ENCODE measurements around the gene PCDH17. TPM values are rescaled to one million over a fixed set of nuclear protein-coding genes. Genes with fewer than 3 reads are reported as not detected.

Gene PCDH17
- total and polyA plus RNA-seq, 7 donors, result under 0.01 to 5.0 (median 2.8) TPM

- Histone ChIP-seq H3K36me3 (no peaks in the 10 kb centered on the region), H3K4me3 (no peak overlapping the region), H3K27ac (no peak overlapping the region), H3K4me1 (no peaks in the 10 kb centered on the region), H3K9me3 (no peaks in the 10 kb centered on the region), H3K27me3 (no peaks in the 10 kb centered on the region)
- intact Hi-C loops (cut with DNase I), result no loop called here
- WGBS, 2 donors, result 70 to 73% methylated on average over 12 of the region's 12 CpGs
- TF ChIP-seq POLR2AphosphoS5 (IDR thresholded peaks at IDR 0.05), result no peak
- no peak for TF ChIP-seq EP300 (IDR thresholded peaks at IDR 0.05)
- TF ChIP-seq, protein P1, sequence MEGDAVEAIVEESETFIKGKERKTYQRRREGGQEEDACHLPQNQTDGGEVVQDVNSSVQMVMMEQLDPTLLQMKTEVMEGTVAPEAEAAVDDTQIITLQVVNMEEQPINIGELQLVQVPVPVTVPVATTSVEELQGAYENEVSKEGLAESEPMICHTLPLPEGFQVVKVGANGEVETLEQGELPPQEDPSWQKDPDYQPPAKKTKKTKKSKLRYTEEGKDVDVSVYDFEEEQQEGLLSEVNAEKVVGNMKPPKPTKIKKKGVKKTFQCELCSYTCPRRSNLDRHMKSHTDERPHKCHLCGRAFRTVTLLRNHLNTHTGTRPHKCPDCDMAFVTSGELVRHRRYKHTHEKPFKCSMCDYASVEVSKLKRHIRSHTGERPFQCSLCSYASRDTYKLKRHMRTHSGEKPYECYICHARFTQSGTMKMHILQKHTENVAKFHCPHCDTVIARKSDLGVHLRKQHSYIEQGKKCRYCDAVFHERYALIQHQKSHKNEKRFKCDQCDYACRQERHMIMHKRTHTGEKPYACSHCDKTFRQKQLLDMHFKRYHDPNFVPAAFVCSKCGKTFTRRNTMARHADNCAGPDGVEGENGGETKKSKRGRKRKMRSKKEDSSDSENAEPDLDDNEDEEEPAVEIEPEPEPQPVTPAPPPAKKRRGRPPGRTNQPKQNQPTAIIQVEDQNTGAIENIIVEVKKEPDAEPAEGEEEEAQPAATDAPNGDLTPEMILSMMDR (IDR thresholded peaks at IDR 0.05), result no peak
- no peak for TF ChIP-seq POLR2A (IDR thresholded peaks at IDR 0.05)
- DNase-seq, result no peak
These were observed 93.1 kb downstream of the PCDH17 start for GRCh38 chr13:57724486-57725272.

- WGBS, 2 donors, result 60 to 65% methylated on average over 2 of the region's 2 CpGs
- intact Hi-C loops (cut with DNase I), result no loop called here
- Histone ChIP-seq H3K36me3 (no peaks in the 10 kb centered on the region), H3K27me3 (no peaks in the 10 kb centered on the region), H3K27ac (no peak overlapping the region), H3K4me3 (no peak overlapping the region), H3K4me1 (no peaks in the 10 kb centered on the region), H3K9me3 (no peaks in the 10 kb centered on the region)
- no peak for DNase-seq
- TF ChIP-seq, protein P1 (IDR thresholded peaks at IDR 0.05), result no peak
- no peak for TF ChIP-seq POLR2AphosphoS5 (IDR thresholded peaks at IDR 0.05)
- TF ChIP-seq EP300 (IDR thresholded peaks at IDR 0.05), result no peak
- no peak for TF ChIP-seq POLR2A (IDR thresholded peaks at IDR 0.05)
These were observed 93.9 kb downstream of the PCDH17 start for GRCh38 chr13:57725480-57725879.

DNA sequence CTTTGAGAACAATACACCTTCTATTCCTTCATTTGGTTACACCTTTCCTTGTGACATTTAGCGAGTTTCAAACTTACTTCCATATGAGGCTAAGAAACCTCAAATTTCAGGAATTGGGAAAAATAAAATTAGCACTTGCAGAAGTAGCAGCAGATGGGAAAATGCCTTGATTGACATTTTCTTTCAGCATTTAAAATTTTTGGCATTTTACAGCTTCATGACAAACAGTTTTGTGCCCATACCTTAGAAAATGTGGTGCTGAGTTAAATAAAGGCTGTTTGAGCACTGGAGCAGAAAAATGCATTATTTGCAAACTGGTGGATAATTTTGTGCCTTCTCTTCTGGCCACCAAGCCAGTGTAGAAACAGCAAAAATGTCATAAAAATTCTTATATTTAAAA lies 95.4 kb downstream of the PCDH17 start:
- H3K4me3 ChIP-seq, result no peak overlapping the region
- TF ChIP-seq POLR2A (IDR thresholded peaks at IDR 0.05), result no peak
- TF ChIP-seq, protein P1 (IDR thresholded peaks at IDR 0.05), result no peak
- no peak for TF ChIP-seq EP300 (IDR thresholded peaks at IDR 0.05)
- TF ChIP-seq POLR2AphosphoS5 (IDR thresholded peaks at IDR 0.05), result no peak
- no peak for DNase-seq
- H3K27ac ChIP-seq, result no peak overlapping the region
- 74 to 86% methylated on average over 1 of the region's 1 CpG for WGBS, 2 donors
- H3K36me3 ChIP-seq, result no peaks in the 10 kb centered on the region
- H3K9me3 ChIP-seq, result no peaks in the 10 kb centered on the region
- H3K27me3 ChIP-seq, result no peaks in the 10 kb centered on the region
- intact Hi-C loops (cut with DNase I), result no loop called here
- no peaks in the 10 kb centered on the region for H3K4me1 ChIP-seq

DNA sequence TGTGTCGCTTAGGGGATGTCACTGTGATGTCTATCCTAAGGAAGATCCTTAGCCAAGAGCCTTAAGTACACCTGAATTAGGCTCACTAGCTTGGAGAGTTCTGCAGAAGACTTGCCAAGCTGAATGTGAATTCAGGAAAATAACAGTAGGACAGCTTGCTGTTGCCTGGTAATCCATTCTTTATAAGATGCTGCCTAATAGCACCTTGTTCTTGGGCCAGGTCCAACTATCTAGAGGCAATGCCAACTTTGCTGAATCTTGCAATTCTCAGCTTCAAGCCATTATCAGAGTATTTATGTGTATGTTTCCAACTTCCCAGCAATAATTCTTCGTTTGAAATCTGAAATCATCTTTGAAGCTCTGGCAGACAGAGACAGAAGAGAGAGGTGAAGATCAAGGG lies 102.8 kb downstream of the PCDH17 start:
- no peak for DNase-seq
- Histone ChIP-seq H3K9me3 (no peaks in the 10 kb centered on the region), H3K4me1 (no peaks in the 10 kb centered on the region), H3K4me3 (no peak overlapping the region), H3K27ac (no peak overlapping the region), H3K36me3 (no peaks in the 10 kb centered on the region), H3K27me3 (no peaks in the 10 kb centered on the region)
- TF ChIP-seq, protein P1 (IDR thresholded peaks at IDR 0.05), result no peak
- TF ChIP-seq POLR2AphosphoS5 (IDR thresholded peaks at IDR 0.05) (no peak), POLR2A (IDR thresholded peaks at IDR 0.05) (no peak), EP300 (IDR thresholded peaks at IDR 0.05) (no peak)
- 47 to 69% methylated on average over 2 of the region's 2 CpGs for WGBS, 2 donors
- intact Hi-C loops (cut with DNase I), result no loop called here
